Activated naive CD4-positive, alpha-beta T cell treated with Interleukin-2 at 50 U/mL for 16 hours (primary cell): ENCODE data around the gene GPRIN3.
"Not testable (repeated sequence)": the region's sequence is repeated elsewhere in the genome, so short reads cannot be mapped to it uniquely, and the experiment has no call there.

Experiments
- DNase-seq: peaks from one replicate; pipeline ENCODE4 v3.0.0-alpha.2; 2020

Gene GPRIN3

DNA sequence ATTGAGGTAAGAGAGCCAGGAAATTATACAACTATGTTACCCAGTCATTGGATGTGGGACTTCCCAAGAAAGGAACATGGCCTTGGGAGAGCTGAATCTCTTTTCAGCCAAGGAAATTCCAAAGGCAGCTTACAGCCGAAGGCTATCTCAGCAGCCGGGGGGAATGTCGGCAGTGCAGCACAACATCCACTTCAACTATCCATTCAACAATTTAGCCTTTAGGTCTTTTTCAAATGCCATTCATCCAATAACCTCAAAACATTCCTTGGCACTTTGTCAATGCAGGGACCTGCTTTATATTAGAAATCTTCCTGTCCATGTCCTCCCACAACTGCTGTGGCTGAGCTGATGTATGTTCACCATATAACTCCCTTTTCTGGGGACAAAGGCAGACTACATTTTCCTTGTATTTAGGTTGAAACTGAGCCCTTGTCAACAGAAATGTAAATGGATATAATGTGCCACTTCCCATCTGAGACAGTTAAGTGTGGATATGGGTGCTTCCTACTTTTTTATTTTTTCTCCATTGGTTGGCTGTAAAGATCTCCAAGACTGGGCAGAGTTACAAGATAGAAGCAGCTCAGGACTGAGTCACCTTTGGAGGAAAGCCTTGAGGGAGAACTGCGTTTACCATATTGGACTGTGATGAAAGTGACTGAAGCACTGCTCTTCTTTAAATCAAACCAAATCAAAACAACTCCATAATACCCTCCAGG, 94.8 kb downstream of the GPRIN3 start:
- no peak for DNase-seq

DNA sequence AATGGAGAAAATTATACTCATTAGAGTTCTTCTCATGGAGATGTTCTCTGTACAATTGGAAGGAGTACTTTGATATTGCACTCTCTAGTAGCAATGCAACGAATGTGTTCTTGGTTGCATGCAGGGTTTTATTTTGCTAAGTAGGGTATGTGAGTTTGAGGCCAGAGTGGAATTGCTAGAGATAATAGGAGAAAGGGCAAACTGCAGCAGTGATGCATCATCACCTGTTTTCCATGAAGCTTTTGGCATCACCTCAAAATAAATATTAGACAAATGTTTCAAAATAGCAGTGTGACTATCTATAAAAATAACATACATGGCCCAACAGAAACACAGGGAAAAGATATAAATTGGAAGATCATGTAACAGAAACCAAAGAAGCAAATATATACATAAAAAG, 103.0 kb downstream of the GPRIN3 start:
- DNase-seq: no peak

DNA sequence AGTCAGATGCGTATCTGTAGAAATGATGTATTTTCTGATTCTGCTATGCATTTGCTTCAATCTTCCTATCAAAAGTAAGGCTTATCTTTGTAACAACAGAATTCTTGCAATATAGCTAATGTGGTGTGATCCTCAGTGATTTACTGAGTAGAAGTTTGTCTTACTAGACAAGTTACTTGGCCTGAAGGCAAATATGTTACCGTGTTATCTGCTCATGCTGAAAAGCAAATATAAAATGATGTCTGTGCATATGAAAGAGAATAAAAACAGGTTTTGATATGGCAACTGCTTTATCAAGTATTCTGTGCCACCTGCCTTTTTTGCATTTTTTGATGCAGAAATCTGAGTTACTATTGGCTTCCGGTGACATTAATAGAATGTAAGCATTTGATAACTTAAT, 103.7 kb downstream of the GPRIN3 start:
- no peak for DNase-seq

DNA sequence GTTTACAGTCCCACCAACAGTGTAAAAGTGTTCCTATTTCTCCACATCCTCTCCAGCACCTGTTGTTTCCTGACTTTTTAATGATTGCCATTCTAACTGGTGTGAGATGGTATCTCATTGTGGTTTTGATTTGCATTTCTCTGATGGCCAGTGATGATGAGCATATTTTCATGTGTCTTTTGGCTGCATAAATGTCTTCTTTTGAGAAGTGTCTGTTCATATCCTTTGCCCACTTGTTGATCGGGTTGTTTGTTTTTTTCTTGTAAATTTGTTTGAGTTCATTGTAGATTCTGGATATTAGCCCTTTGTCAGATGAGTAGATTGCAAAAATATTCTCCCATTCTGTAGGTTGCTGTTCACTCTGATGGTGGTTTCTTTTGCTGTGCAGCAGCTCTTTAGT, 108.2 kb downstream of the GPRIN3 start:
- DNase-seq: not testable (repeated sequence)

DNA sequence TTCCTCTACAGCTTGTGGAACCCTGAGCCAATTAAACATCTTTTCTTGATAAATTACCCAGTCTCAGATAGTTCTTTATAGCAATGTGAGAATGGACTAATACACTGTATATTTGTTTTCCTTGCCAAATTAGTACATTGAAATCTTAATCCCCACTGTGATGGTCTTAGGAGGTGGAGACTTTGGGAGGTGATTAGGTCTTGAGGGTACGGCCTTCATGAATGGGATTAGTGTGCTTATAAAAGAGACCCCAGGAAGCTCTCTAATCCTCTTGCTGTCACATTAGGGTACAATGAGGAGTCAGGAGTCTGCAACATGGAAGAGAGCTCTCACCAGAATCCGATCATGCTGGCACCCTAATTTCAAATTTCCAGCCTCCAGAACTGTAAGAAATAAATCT, 109.7 kb downstream of the GPRIN3 start:
- DNase-seq: no peak

DNA sequence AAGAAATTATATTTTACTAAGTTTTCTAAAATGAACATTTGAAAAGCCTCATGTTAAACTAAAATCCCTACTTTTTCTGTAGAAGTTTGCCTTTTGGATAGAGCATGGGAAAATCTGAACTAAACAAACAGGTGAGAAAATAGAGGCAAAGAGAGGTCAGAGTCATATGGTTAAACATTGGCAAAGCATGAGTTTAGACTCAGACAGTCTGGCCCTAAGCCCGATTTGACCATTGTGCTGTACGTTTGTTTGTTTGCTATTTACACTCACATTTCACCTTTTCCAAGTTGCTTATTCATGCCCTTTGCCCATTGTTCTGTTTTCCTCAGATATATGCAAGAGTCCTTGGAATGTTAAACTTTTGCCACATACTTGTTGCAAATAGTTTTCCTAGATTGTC, 110.9 kb downstream of the GPRIN3 start:
- DNase-seq: no peak

DNA sequence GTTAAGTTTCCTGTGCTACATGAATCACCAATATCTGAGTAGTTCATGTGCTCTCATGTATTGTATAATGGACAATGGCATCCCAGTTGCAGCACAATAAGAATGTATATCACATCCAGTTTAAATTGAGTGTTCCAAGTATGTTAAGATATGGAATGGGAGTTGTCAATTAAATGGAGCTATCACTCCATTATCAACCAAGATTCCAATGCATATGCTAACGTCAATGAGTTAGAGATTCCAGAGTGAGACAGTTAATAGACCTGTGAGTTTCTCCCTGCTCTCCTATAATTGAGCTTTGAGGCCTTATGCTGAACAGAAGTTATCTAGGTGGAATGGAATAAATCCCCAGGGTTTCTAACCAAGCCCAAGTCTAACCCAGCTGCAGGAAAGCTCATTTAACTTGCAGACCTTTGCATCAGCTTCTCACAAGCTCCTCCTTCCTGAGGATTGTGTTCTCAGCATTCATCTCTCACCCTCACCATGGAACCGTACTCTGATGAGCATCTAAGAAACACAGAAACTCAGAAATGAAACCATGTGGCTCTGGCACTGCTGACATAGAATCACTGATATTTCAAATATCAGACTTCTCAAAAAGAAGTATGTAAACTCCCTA, 111.4 kb downstream of the GPRIN3 start:
- DNase-seq: no peak

DNA sequence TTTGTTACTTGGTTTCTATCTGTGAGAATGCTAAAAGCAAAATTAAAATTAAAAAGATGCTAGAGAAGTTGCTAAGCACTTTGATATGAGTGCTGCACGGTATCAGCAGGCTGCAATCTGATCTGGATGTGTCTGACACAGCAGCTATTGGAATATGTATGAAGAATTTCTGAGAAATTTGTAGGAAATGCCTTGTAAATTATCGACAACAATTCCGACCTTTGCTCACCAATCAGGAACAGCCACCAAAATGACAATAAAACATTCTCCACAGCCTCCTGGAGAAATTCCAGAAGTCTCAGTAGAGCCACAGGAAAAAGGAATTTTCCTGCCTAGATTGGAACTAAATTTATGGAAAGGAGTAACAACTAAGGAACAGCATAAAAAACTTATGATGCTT, 113.8 kb downstream of the GPRIN3 start:
- no peak for DNase-seq
